22Rv1 (cell line): Measurements from ENCODE around the gene ZC3H8.

Experiments
- ZFX ChIP-seq: fragments of 450-650 bp; IDR thresholded peaks from 2 replicates; pipeline ENCODE4 v1.6.1; 2017; ENCODE audit warnings: antibody characterized with exemption, borderline replicate concordance
- TF ChIP-seq, protein P1 (sequence below): fragments of 450-650 bp; IDR thresholded peaks from 2 replicates; pipeline ENCODE4 v1.5.1; 2017; ENCODE audit warnings: mild to moderate bottlenecking

DNA sequence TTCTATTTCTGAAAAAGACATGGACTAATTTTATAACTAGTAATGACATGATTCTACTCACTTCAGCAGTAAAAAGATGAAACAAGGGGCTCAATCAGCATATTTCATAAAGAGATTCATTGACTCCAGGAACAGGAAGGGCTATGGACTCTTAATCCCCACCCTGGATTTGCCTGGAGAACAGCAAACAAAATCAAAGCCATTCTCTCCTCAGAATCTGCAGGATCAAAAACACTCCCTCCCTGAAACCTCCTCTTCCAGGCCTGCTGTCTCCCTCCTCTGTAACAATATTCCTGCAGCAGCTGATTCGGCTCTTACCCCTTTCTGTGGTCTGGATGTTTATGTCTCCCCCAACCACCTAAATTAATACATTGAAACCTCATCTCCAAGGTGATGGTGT, 57.0 kb downstream of the ZC3H8 start:
- TF ChIP-seq, protein P1, sequence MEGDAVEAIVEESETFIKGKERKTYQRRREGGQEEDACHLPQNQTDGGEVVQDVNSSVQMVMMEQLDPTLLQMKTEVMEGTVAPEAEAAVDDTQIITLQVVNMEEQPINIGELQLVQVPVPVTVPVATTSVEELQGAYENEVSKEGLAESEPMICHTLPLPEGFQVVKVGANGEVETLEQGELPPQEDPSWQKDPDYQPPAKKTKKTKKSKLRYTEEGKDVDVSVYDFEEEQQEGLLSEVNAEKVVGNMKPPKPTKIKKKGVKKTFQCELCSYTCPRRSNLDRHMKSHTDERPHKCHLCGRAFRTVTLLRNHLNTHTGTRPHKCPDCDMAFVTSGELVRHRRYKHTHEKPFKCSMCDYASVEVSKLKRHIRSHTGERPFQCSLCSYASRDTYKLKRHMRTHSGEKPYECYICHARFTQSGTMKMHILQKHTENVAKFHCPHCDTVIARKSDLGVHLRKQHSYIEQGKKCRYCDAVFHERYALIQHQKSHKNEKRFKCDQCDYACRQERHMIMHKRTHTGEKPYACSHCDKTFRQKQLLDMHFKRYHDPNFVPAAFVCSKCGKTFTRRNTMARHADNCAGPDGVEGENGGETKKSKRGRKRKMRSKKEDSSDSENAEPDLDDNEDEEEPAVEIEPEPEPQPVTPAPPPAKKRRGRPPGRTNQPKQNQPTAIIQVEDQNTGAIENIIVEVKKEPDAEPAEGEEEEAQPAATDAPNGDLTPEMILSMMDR = no peak
- no peak for TF ChIP-seq ZFX
